PC-9 (cell line): Measurements from ENCODE around the gene CACNB4. TPM values are rescaled to one million over a fixed set of nuclear protein-coding genes. Genes with fewer than 3 reads are reported as not detected.

Source experiments
- BruUV-seq: library from RNA; stranded (reverse); fragments of 400-500 nt; replicated peaks from 2 replicates; lab custom pipeline; 2021; lab: Mats Ljungman, UMichigan
- CTCF ChIA-PET: fragments of 300-600 bp; sonication (Branson Sonifier 250); formaldehyde crosslinking; loops from one replicate; lab custom pipeline; 2022; ENCODE audit warnings: antibody characterized with exemption; lab: Charles Lee
- POLR2A ChIA-PET: fragments of 300-600 bp; sonication (Branson Sonifier 250); formaldehyde crosslinking; loops from one replicate; lab custom pipeline; 2022; ENCODE audit warnings: antibody characterized with exemption; ENCODE audit not compliant: unreplicated experiment; lab: Charles Lee
- DNase-seq, 2 experiments: peaks; one replicate each; pipeline versions ENCODE4 v3.0.0 to v3.0.0-alpha.2; 2015 to 2022; ENCODE audit warnings: mixed read lengths in 1 of 2
- H2AFZ ChIP-seq: fragments of 200-600 bp; sonication (generic); 2 replicates; pipeline ENCODE4 v1.8.1; 2017; ENCODE audit warnings: antibody characterized with exemption
- H3F3A ChIP-seq: fragments of 200-600 bp; sonication (generic); 2 replicates; pipeline ENCODE4 v1.8.1; 2017; ENCODE audit warnings: antibody characterized with exemption, mild to moderate bottlenecking, low read depth; ENCODE audit not compliant: insufficient read depth
- H3K27ac ChIP-seq: fragments of 200-600 bp; sonication (generic); 2 replicates; pipeline ENCODE4 v1.6.1; 2016; ENCODE audit warnings: mixed run types
- H3K27me3 ChIP-seq: fragments of 200-600 bp; sonication (generic); 2 replicates; pipeline ENCODE4 v1.6.1; 2016; ENCODE audit warnings: low read depth, mixed run types; ENCODE audit not compliant: insufficient read depth
- H3K36me3 ChIP-seq: fragments of 200-600 bp; sonication (generic); 2 replicates; pipeline ENCODE4 v1.6.1; 2016; ENCODE audit warnings: low read depth, mixed run types
- H3K4me1 ChIP-seq: fragments of 200-600 bp; sonication (generic); replicated peaks from 2 replicates; pipeline ENCODE4 v1.6.1; 2016; ENCODE audit warnings: mixed run types; ENCODE audit not compliant: insufficient read depth
- H3K4me2 ChIP-seq: fragments of 200-600 bp; sonication (generic); 2 replicates; pipeline ENCODE4 v1.6.1; 2017; ENCODE audit warnings: mixed run types
- H3K4me3 ChIP-seq: fragments of 200-600 bp; sonication (generic); 2 replicates; pipeline ENCODE4 v1.6.1; 2016; ENCODE audit warnings: mixed run types
- H3K79me2 ChIP-seq: fragments of 200-600 bp; sonication (generic); 2 replicates; pipeline ENCODE4 v1.6.1; 2017; ENCODE audit warnings: low read depth, mixed run types
- H3K9me2 ChIP-seq: fragments of 200-600 bp; sonication (generic); 2 replicates; pipeline ENCODE4 v1.8.1; 2017; ENCODE audit warnings: mild to moderate bottlenecking; ENCODE audit not compliant: insufficient read depth
- H3K9me3 ChIP-seq: fragments of 200-600 bp; sonication (generic); 2 replicates; pipeline ENCODE4 v1.8.1; 2016; ENCODE audit warnings: low read depth; ENCODE audit not compliant: insufficient read depth
- H4K20me1 ChIP-seq: fragments of 200-600 bp; sonication (generic); 2 replicates; pipeline ENCODE4 v1.8.1; 2017; ENCODE audit not compliant: insufficient read depth
- EZH2 ChIP-seq: fragments of 200-600 bp; sonication (generic); IDR thresholded peaks from 2 replicates; pipeline ENCODE4 v1.8.0; 2017; ENCODE audit warnings: antibody characterized with exemption, low read depth
- intact Hi-C: fragments of 100-400 bp; cut with micrococcal nuclease; formaldehyde crosslinking; loops from one replicate; pipeline ENCODE4 v1.10.0; 2022; ENCODE audit not compliant: unreplicated experiment
- total RNA-seq: library from RNA; stranded (reverse); gene quantifications from 2 replicates; pipeline ENCODE4 v1.2.3, GENCODE V29; 2021
- TF ChIP-seq, protein P1 (sequence below): fragments of 200-600 bp; sonication (generic); conservative IDR thresholded peaks from 2 replicates; pipeline ENCODE4 v1.6.1; 2017; ENCODE audit warnings: mixed run types, antibody characterized with exemption, mild to moderate bottlenecking, moderate library complexity

Gene CACNB4
- total RNA-seq, 1 experiment from 2014 or later: 0.98 TPM

DNA sequence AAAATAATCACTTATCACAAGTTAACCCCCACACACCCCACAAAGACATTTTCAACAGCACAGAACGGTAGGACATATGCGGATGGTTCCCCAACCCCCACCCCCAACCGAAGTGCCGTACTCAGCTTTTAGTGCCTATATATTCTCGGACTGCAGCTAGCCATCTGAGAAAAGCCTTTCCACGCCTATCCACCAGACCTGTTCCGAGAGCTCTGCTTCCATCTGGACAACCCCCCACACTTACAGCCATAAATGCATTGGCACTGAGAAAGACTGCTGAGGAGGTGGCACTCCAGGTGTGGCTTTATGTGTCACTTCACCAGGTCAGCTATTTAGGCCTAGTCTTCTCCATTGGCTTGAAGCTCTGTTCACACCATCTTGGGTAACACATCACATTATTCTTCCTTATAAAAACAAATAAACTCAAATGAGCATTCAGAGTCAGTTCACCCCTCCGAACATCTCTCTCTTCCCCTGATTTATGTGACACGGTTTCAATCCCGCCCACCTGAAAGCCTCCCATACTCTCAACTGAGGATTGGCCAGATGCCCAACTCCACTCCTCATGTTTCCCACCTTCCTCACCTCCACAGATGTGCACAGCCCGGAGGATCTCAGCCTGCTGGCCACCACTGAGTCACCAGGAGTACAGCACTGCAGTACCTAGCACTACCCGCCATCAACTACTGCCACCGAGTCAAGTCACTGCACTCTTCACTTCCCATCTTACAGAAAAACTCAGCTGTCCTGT lies 127.4 kb downstream of the CACNB4 start:
- Histone ChIP-seq H3K27ac (no peak overlapping the region), H3K79me2 (no peaks in the 10 kb centered on the region), H3K36me3 (no peaks in the 10 kb centered on the region), H3K27me3 (peaks cover 32% of the 10 kb centered on the region), H3K4me1 (no peaks in the 10 kb centered on the region), H3K9me2 (no peaks in the 10 kb centered on the region), H3K4me3 (no peak overlapping the region), H4K20me1 (no peaks in the 10 kb centered on the region), H2AFZ (no peak overlapping the region), H3K4me2 (no peak overlapping the region), H3K9me3 (no peaks in the 10 kb centered on the region), H3F3A (no peaks in the 10 kb centered on the region)
- TF ChIP-seq, protein P1, sequence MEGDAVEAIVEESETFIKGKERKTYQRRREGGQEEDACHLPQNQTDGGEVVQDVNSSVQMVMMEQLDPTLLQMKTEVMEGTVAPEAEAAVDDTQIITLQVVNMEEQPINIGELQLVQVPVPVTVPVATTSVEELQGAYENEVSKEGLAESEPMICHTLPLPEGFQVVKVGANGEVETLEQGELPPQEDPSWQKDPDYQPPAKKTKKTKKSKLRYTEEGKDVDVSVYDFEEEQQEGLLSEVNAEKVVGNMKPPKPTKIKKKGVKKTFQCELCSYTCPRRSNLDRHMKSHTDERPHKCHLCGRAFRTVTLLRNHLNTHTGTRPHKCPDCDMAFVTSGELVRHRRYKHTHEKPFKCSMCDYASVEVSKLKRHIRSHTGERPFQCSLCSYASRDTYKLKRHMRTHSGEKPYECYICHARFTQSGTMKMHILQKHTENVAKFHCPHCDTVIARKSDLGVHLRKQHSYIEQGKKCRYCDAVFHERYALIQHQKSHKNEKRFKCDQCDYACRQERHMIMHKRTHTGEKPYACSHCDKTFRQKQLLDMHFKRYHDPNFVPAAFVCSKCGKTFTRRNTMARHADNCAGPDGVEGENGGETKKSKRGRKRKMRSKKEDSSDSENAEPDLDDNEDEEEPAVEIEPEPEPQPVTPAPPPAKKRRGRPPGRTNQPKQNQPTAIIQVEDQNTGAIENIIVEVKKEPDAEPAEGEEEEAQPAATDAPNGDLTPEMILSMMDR: no peak
- no peak for TF ChIP-seq EZH2
- BruUV-seq: no TSS peak
- no peak for DNase-seq
- intact Hi-C loops: no loop called here
- CTCF ChIA-PET: no interaction called here
- POLR2A ChIA-PET: no interaction called here

DNA sequence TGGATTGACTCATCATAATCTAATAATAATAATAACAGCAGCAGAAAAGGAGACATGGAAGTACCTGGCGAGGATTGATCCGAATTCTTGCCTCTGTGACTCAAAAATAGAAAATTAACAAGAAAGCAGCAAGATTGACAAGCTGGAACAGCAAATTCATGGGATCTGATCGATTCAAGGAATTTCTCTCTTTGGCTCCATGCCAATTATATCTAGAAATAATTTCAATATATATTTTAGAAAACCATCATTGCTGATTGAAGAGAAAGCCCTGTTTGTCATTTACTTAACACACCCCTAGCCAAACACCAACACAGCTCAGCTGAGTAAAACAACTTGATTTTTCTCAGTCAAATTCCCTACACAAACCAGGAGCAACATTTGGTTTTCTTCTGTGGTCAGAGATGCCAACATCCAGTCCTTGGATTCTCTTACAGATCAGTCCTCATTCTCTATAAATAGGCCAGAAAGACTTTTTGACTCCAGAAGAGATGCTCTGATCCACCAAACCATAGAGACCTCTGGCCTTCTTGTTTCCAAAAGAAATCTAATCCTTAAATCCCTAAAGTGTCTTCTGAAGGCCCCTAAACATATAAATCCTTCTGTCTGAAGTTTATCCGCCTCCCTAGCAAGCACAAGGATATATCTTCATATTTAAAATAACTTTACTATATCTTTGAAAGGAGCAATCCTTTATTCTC lies 129.9 kb downstream of the CACNB4 start:
- Histone ChIP-seq H3K4me2 (no peak overlapping the region), H3K27ac (no peak overlapping the region), H3K79me2 (no peaks in the 10 kb centered on the region), H3K9me2 (no peaks in the 10 kb centered on the region), H3K4me3 (no peak overlapping the region), H4K20me1 (no peaks in the 10 kb centered on the region), H3K27me3 (0 out of 2 replicates have a peak, but pooled peaks cover 12% of the 10 kb centered on the region), H3K4me1 (no peaks in the 10 kb centered on the region), H3K9me3 (peaks cover 6% of the 10 kb centered on the region; the same call in 1 of the 2 replicates), H3F3A (no peaks in the 10 kb centered on the region), H2AFZ (no peak overlapping the region), H3K36me3 (no peaks in the 10 kb centered on the region)
- TF ChIP-seq, protein P1: no peak
- no peak for TF ChIP-seq EZH2
- ChIA-PET POLR2A (no interaction called here), CTCF (no interaction called here)
- BruUV-seq: no TSS peak
- no peak for DNase-seq
- intact Hi-C loops: no loop called here

GRCh38 chr2:151967829-151968722 lies 130.8 kb downstream of the CACNB4 start:
- Histone ChIP-seq H3K9me2 (no peaks in the 10 kb centered on the region), H3K4me2 (no peak overlapping the region), H3K79me2 (no peaks in the 10 kb centered on the region), H3K27me3 (0 out of 2 replicates have a peak, but pooled peaks cover 9% of the 10 kb centered on the region), H3K4me3 (no peak overlapping the region), H4K20me1 (no peaks in the 10 kb centered on the region), H3K4me1 (no peaks in the 10 kb centered on the region), H2AFZ (no peak overlapping the region), H3F3A (no peaks in the 10 kb centered on the region), H3K36me3 (no peaks in the 10 kb centered on the region), H3K9me3 (peaks cover 6% of the 10 kb centered on the region; the same call in 1 of the 2 replicates), H3K27ac (no peak overlapping the region)
- no peak for DNase-seq
- no TSS peak for BruUV-seq
- ChIA-PET CTCF (no interaction called here), POLR2A (no interaction called here)
- intact Hi-C loops: no loop called here
- TF ChIP-seq, protein P1: no peak
